Peyer's patch (tissue), 4 donors: Measurements from ENCODE around the gene RPS25. TPM values are rescaled to one million over a fixed set of nuclear protein-coding genes. Genes with fewer than 3 reads are reported as not detected.

Experiments
- DNase-seq, 3 donors: peaks; one replicate each; pipeline ENCODE4 v3.0.0-alpha.2; 2017 to 2019
- H3K27ac ChIP-seq, 4 donors: fragments of 200-600 bp; sonication (generic); one replicate each; pipeline ENCODE4 v1.5.1; 2016 to 2019
- H3K27me3 ChIP-seq, 2 donors: fragments of 200-600 bp; sonication (generic); one replicate each; pipeline ENCODE4 v1.5.1; 2019
- H3K36me3 ChIP-seq, 3 donors: fragments of 200-600 bp; sonication (generic); one replicate each; pipeline ENCODE4 v1.5.1; 2016 to 2019
- H3K4me1 ChIP-seq, 4 donors: fragments of 200-600 bp; sonication (generic); one replicate each; pipeline ENCODE4 v1.5.1; 2016 to 2019
- H3K4me3 ChIP-seq, 4 donors: fragments of 200-600 bp; sonication (generic); 1 replicate in 3 of 4; 2 replicates in 1 of 4; pipeline ENCODE4 v1.5.1; 2016 to 2019; ENCODE audit warnings: mild to moderate bottlenecking in 1 of 4
- H3K9me3 ChIP-seq, 4 donors: fragments of 200-600 bp; sonication (generic); one replicate each; pipeline ENCODE4 v1.5.1; 2016 to 2019; ENCODE audit warnings: mild to moderate bottlenecking in 1 of 4
- POLR2A ChIP-seq, 2 donors: fragments of 450-650 bp; IDR thresholded peaks; one replicate each; pipeline ENCODE4 v1.5.1; 2017; ENCODE audit warnings: antibody characterized with exemption in 2 of 2, mild to moderate bottlenecking in 2 of 2, moderate library complexity in 2 of 2
- total RNA-seq, 4 donors: library from RNA; depleted of rRNA; stranded (reverse); fragments of >200 nt; gene quantifications; one replicate each; pipeline ENCODE4 v1.1.0, GENCODE V29; 2016
- TF ChIP-seq, protein P1 (sequence below), 6 experiments: fragments of 450-650 bp in 4 of 6; fragments of 200-600 bp in 2 of 6; sonication (generic) in 1 of 6; IDR thresholded peaks; one replicate each; pipeline ENCODE4 v1.5.1; 2017 to 2019; ENCODE audit warnings: antibody characterized with exemption in 6 of 6, mild to moderate bottlenecking in 3 of 6, moderate library complexity in 1 of 6

The RPS25 gene
- total RNA-seq, 4 donors from 2014 or later = 369 to 1,310 (median 750) TPM

DNA sequence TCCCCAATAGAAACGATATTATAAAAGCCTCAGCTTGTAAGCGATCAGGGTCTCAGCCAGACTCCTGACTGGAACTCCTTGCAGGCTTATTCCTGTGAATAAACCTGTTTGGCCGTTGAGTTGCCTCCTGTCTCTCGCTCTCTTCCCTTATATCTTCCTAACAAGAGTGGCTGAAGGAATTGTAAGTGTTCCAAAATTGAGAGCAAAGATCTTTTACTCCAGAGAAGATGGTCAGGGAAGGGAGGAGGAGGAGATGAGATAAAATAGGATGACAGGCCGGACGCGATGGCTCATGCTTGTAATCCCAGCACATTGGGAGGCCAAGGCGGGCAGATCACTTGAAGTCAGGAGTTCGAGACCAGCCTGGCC, 13.8 kb upstream of the RPS25 start:
- Histone ChIP-seq H3K9me3 (no peaks in the 10 kb centered on the region), H3K27ac (no peak overlapping the region), H3K4me1 (peaks cover 0 to 20% (median 4%) of the 10 kb centered on the region in 4 donors), H3K27me3 (no peaks in the 10 kb centered on the region), H3K4me3 (no peak overlapping the region), H3K36me3 (peaks cover 0 to 3% (median 0%) of the 10 kb centered on the region in 3 donors)
- DNase-seq = no peak
- TF ChIP-seq, protein P1, sequence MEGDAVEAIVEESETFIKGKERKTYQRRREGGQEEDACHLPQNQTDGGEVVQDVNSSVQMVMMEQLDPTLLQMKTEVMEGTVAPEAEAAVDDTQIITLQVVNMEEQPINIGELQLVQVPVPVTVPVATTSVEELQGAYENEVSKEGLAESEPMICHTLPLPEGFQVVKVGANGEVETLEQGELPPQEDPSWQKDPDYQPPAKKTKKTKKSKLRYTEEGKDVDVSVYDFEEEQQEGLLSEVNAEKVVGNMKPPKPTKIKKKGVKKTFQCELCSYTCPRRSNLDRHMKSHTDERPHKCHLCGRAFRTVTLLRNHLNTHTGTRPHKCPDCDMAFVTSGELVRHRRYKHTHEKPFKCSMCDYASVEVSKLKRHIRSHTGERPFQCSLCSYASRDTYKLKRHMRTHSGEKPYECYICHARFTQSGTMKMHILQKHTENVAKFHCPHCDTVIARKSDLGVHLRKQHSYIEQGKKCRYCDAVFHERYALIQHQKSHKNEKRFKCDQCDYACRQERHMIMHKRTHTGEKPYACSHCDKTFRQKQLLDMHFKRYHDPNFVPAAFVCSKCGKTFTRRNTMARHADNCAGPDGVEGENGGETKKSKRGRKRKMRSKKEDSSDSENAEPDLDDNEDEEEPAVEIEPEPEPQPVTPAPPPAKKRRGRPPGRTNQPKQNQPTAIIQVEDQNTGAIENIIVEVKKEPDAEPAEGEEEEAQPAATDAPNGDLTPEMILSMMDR (IDR thresholded peaks at IDR 0.05) = no peak
- no peak for TF ChIP-seq POLR2A (IDR thresholded peaks at IDR 0.05)

DNA sequence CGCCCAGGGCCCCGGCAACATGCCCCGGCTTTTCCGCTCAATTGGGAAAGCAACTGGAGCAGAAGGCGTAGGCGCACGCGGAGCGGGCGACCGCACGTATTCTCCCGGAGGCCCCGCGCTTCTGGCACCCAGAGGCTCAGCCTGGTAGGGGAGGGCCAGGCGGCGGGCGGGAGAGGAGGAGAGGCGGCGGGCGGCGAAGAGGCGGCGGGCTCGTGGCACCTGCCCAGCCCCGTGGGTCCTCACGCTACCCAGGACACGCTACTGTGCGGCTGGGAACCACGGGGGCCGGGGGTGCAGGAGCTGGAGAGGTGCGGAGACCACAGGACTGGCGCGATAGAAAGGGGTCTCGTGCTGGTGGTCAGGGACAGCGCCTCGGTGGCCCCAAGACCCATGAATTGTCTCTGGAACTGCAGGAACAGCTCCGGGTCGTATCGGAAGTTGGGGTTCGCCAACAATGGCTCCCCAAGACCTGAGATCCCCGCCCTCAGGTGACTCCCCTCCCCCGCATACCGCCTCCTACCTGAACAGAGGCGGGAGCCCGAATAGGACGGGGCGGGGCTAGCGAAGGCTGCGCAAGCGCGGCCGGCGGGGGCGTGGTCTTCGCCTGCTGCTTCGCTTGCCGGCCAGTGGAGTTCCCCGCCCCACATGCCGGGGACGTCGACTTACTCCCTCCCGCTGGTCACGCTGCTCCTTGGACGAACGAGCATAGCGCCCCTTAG, 12.3 kb upstream of the RPS25 start, which contains the start of gene SLC37A4:
TSS of gene SLC37A4 (minus strand) at position 549 of the 719 bp plus-strand sequence.
- no peaks in the 10 kb centered on the region for H3K9me3 ChIP-seq
- H3K36me3 ChIP-seq = peaks cover 0 to 14% (median 0%) of the 10 kb centered on the region in 3 donors
- peak; percentile 51 to 85 for TF ChIP-seq POLR2A (IDR thresholded peaks at IDR 0.05)
- TF ChIP-seq, protein P1 (IDR thresholded peaks at IDR 0.05) = peak in 4 of 6 experiments; percentile 95 to 99 (median 97)
- DNase-seq = peak; percentile 98 to 100 (median 100)
- H3K4me3 ChIP-seq = peak within 1 kb of the TSS; percentile 68 to 81 (median 74)
- H3K4me1 ChIP-seq = peaks cover 0 to 33% (median 4%) of the 10 kb centered on the region in 4 donors
- H3K27ac ChIP-seq = peak within 1 kb of the TSS; percentile 86 to 93 (median 88)
- H3K27me3 ChIP-seq = no peaks in the 10 kb centered on the region

DNA sequence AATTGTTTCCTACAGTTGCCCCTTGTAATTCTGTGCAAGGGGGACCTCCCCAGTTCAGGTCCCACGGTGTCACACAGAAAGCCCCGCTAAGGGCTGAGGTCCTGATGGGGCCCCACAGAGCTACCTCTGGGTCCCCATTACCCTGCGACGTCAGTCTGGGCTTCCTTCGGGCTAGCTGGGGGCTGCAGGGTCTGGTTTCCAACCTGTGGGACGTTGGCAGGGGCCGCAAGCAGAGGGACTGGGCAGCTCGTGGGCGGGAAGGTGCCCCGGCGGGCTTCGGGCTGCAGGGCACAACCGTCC, 11.8 kb upstream of the RPS25 start:
- no peaks in the 10 kb centered on the region for H3K9me3 ChIP-seq
- TF ChIP-seq POLR2A (IDR thresholded peaks at IDR 0.05) = no peak
- TF ChIP-seq, protein P1 (IDR thresholded peaks at IDR 0.05) = no peak
- H3K4me3 ChIP-seq = peak overlapping the region; percentile 68 to 81 (median 74)
- no peak for DNase-seq
- H3K27me3 ChIP-seq = no peaks in the 10 kb centered on the region
- H3K4me1 ChIP-seq = peaks cover 0 to 38% (median 4%) of the 10 kb centered on the region in 4 donors
- H3K36me3 ChIP-seq = peaks cover 0 to 20% (median 0%) of the 10 kb centered on the region in 3 donors
- H3K27ac ChIP-seq = peak overlapping the region; percentile 86 to 93 (median 88)

DNA sequence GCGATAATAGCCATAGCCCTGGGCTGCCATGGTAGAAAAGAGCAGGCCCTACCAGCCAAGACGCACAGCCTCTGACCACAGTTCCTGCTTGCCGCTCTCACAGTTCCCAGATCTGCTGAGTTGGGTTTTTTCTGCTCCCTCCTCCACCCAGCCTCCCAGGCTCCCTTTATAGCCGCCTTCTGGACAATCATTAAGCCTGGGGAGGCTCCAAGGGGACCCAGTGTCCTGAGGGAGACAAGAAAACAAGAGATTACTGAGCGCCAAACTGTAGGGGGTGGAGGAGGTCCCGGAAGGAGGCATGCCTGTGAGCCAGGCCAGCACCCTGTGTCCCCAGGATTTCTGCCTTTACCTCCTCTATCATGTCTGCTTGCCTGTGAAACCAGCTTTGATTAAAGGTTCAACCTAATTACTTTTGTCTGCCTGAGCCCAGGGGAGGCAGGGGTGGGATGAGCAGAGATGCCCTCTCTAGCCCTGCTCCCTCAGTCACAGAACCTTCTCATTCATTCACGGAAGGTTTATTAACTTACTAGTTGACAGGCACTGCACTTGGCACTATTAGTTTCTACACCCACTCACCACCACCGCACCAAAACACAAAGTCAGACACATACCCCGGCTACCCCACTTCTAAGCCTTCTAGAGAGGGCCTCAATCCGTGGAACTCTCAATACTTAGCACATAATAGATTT, 11.3 kb upstream of the RPS25 start:
- Histone ChIP-seq H3K27me3 (no peaks in the 10 kb centered on the region), H3K9me3 (no peaks in the 10 kb centered on the region), H3K4me3 (peak overlapping the region; percentile 68 to 81 (median 74)), H3K36me3 (peaks cover 0 to 24% (median 0%) of the 10 kb centered on the region in 3 donors), H3K27ac (peak overlapping the region; percentile 86 to 93 (median 88)), H3K4me1 (peaks cover 0 to 43% (median 4%) of the 10 kb centered on the region in 4 donors)
- TF ChIP-seq, protein P1 (IDR thresholded peaks at IDR 0.05) = peak in 1 of 6 experiments; percentile 15
- TF ChIP-seq POLR2A (IDR thresholded peaks at IDR 0.05) = peak; percentile 88 to 96
- DNase-seq = peak in 2 of 3 donors; percentile 84 to 87

DNA sequence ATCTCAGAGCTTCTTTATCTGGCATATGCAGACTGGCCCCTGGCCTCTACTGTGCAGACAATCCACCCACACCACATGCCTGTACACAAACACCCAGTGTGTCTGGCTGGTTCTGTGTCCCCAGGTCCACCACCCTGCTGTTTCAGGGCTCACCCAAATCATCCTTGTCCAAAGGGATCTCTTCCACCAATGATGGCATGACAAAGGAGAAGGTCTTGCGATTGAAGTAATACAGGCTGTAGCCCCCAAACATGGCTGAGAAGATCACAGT, 10.9 kb upstream of the RPS25 start:
- H3K9me3 ChIP-seq = no peaks in the 10 kb centered on the region
- DNase-seq = no peak
- peaks cover 0 to 29% (median 0%) of the 10 kb centered on the region in 3 donors for H3K36me3 ChIP-seq
- TF ChIP-seq, protein P1 (IDR thresholded peaks at IDR 0.05) = no peak
- no peak for TF ChIP-seq POLR2A (IDR thresholded peaks at IDR 0.05)
- H3K4me3 ChIP-seq = peak overlapping the region in 3 of 4 donors; percentile 16 to 81 (median 75)
- peak overlapping the region; percentile 86 to 93 (median 88) for H3K27ac ChIP-seq
- H3K4me1 ChIP-seq = peaks cover 0 to 45% (median 4%) of the 10 kb centered on the region in 4 donors
- no peaks in the 10 kb centered on the region for H3K27me3 ChIP-seq
